ELR (cell line): ENCODE results near the gene C18orf54.
"Not testable (repeated sequence)": the region's sequence is repeated elsewhere in the genome, so short reads cannot be mapped to it uniquely, and the experiment has no call there.

Source experiments
- DNase-seq: peaks from one replicate; pipeline ENCODE4 v3.0.0-alpha.2; 2015; ENCODE audit warnings: low read depth

The C18orf54 gene

GRCh38 chr18:54357660-54358494 lies at the start of gene C18orf54, which contains the start of gene STARD6:
Gene C18orf54 (plus strand): TSS chr18:54357906. CDS start chr18:54360573, 2,667 bp downstream.
Gene STARD6 (minus strand): TSS chr18:54357858. CDS start chr18:54354573, 3,285 bp downstream.
- peak; percentile 92 for DNase-seq

DNA sequence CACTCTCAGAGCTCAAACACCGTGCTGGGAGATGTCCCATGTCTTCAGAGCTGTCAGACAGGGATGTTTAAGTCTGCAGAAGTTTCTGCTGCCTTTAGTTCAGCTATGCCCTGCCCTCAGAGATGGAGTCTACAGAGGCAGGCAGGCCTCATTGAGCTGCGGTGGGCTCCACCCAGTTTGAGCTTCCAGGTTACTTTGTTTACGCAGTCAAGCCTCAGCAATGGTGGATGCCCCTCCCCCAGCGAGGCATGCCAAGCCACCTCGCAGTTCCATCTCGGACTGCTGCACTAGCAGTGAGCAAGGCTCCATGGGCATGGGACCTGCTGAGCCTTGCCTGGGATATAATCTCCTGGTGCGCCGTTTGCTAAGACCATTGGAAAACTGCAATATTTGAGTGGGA lies 48.1 kb upstream of the C18orf54 start:
- not testable (repeated sequence) for DNase-seq

DNA sequence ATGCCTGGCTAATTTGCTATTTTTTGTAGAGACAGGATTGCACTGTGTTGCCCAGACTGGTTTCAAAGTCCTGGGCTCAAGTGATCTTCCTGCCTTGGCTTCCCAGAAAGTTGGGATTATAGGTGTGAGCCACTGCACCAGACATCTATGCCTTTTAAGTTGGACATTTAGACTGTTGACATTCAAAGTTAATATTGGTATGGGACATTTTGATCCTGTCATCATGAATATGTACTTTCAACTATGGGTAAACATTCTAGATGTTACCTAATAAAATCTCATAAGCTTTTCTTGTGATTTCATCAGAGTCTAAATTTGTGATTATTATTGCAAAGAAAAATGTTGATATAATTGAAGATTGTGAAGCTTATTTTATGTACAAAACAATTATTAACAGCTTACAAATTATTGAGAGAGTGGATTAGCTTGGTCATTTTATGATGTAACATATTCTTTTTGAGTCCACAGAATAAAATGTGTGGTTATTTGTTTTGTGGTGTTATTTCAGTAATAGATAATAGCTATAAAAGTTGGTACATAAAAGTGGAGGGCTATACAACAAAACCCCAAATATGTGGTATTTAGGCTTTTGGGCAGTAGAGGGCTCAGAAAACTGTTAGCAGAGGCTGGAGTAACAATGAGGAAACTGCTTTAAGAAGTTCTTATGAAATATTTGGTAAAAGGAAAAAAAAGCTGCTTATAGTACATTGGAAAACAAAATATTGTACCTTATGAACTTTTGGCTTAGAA lies 41.5 kb upstream of the C18orf54 start:
- DNase-seq = no peak

DNA sequence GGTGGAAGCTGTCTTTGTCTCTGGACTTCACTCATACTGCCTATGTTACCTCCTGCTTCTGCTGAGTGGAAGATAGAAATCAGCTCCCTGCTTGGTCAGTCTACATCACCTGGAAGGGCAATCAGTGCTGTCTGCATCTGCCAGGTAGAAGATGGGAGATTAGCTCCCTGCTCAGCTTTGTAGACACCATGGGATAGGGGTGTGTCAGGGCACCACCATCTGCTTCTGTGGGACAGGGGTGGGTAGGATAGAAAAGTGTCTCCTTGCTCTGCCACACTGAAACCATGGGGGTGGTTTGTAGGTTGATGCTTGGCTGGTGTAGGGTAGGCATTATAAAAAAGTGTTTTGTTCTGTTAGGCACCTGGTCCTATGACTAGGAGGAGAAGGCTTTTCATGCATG lies 34.1 kb upstream of the C18orf54 start:
- DNase-seq = no peak

- peak; percentile 4 for DNase-seq
These were observed 33.7 kb upstream of the C18orf54 start for GRCh38 chr18:54323970-54324369.

DNA sequence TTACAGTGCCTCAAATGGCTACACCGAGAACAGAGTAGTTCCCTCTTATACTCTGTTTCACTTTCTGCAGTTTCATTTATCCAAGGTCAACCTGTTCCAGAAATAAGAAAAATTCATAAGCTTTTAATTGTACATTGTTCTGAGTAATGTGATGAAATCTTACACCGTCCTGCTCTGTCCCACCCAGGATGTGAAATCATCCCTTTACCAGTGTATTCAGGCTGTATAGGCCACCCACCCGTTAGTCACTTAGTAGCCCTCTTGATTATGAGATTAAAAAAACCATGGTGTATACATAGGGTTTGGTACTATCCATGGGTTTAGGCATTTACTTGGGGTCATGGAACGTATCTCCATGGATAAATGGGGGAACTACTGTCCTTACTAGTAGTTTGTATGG lies 29.9 kb upstream of the C18orf54 start:
- DNase-seq = peak; percentile 32

DNA sequence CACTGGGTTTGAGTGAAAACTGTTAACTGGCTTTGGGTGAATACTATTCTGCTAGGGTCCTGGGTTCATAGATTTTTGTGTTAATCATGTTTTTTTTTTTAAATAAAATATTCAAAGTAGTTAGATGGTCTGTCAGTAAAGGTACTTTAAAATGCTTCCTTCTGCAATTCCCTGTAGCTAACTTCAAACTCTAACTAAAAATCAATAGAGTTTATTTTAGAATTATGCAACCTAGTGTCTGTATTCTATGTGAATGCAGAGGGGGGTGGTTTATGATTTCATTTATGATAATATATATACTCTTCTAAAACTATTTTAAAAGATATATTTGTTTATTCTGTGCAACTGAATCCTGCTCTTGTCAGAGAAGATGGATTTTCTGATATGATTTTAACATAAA lies 27.9 kb upstream of the C18orf54 start:
- DNase-seq = no peak

- DNase-seq = peak; percentile 14
These were observed 26.7 kb upstream of the C18orf54 start for GRCh38 chr18:54330768-54331548.

DNA sequence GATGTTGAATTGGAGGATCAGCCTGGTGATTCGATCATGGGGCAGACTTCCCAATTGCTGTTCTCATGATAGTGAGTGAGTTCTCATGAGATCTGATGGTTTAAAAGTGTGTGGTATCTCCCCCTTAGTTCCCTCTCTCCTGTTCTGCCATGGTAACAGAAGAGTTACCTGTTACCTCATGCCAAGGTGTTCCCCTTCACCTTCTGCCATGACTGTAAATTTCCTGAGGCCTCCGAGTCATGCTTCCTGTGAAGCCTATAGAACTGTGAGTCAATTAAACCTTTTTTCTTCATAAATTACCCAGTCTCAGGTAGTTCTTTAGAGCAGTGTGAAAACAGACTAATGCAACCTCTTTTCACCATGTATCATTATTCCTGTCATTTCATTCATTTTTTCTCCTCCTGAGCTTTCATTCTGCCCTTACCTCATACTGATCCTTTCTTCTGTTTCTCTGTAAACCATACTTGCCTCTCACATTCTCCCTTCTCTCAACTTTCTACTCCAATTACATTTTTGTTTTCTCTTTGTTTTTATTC lies 22.0 kb upstream of the C18orf54 start:
- no peak for DNase-seq

DNA sequence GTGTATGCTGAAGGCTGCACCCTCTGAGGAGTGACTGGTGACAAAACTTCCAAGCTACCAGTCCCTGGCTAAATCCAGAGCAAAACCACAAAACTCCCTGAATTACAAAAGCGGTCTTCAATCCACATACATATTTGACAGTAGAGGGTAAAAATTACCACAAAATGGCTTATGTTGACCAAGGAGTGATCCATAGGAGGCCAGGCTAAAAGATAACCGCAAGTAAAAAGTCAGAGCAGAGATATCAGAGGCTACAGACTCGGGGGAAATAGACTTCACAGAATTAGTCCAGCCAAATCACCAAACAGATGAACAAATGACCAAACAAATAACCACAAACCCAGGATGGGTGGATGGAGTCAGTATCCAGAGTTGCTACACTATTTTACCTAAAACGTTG lies 19.5 kb upstream of the C18orf54 start:
- no peak for DNase-seq

DNA sequence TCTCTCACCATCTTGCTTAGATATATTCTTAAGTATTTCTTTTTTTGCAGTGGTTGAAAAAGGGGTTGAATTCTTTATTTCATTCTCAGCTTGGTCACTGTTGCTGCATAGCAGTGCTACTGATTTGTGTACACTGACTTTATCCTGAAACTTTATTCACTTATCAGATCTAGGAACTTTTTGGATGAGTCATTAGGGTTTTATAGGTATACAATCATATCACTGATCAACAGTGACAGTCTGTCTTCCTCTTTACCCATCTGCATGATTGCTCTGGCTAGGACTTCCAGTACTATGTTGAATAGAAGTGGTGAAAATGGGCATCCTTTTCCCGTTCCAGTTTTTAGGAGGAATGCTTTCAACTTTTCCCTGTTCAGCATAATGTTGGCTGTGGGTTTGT lies 6.5 kb upstream of the C18orf54 start:
- peak; percentile 12 for DNase-seq

DNA sequence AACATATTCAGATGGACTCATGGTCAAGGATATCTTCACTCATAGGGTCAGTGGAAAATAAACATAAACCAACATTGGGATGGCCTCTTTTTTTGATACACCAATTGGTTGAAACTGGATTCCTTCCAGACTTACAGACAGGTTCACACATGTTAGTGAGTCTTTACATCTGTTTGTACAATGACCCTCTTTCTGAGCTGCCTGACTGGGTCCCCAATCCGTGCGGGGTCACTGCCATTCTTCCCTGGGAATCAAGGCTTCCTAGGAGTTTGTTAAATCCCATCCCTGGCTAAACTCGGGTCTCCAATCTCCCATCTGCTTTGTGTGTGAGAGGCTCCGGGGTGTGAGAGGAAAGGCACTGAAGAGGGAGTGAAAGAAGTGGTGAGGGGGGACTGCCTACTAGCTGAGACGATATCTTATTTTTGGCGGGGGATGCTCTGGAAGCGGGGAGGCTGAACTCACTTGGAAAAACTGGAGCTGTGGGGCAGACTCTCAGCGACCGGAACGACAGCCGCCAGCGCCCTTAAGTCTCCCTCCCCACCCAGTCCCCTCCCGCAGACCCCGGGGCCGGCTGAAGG lies 535 bp upstream of the C18orf54 start:
- DNase-seq = no peak

- DNase-seq = peak; percentile 39
These were observed 862 bp downstream of the C18orf54 start for GRCh38 chr18:54358495-54359040.

- DNase-seq = peak; percentile 27
These were observed 1.5 kb downstream of the C18orf54 start for GRCh38 chr18:54359233-54359632.

DNA sequence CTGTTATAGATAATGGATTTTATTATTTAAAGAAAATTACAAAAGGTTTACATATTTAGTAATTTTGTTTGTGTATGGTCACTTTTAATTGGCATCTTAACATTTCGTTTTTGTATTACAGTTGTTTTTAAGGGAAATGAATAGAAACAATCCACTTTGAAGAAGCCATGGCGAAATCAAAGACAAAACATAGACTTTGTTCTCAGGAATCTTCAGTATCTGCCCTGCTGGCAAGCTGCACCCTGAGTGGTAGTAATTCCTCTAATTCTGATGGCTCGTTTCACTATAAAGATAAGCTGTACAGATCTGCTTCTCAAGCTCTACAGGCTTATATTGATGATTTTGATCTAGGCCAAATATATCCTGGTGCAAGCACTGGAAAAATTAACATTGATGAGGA lies 2.7 kb downstream of the C18orf54 start:
- no peak for DNase-seq

DNA sequence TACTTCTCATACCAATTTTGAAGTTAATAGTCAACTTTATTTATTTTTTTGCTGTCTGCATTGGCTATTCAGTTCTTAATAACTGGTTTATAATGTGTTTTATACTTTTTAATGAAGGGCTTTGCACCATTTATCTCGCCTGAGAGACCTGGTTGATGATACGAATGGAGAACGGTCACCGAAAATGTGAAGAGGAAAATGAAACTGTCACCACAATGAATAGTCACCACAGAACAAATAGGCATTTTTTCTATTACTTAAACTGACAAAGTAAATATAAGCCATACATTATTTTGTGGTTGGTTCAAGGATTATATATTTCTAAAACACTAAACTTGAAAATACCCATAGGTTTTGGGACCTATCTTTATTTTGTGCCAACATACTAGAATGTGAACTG lies 20.4 kb downstream of the C18orf54 start:
- DNase-seq = no peak

DNA sequence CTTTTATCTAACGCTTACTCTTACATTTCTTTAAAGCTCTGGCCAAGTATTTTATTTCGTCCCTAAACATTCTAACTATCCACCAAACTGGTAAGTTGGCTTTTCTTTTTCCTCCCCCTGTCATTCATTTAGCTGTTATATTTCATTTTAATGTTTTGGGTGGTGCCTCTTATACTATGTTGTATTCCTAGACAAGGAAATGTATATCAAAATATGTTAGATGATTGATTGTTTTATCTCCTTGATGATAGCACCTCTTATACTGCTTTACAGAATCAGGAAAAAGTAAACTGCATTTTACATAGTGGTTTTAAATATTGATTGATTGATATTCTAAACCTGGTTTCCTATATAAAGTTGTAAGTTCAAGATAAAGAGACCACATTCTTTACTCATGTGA lies 23.9 kb downstream of the C18orf54 start:
- DNase-seq = no peak

GRCh38 chr18:54382076-54382475 lies 24.4 kb downstream of the C18orf54 start:
- no peak for DNase-seq

DNA sequence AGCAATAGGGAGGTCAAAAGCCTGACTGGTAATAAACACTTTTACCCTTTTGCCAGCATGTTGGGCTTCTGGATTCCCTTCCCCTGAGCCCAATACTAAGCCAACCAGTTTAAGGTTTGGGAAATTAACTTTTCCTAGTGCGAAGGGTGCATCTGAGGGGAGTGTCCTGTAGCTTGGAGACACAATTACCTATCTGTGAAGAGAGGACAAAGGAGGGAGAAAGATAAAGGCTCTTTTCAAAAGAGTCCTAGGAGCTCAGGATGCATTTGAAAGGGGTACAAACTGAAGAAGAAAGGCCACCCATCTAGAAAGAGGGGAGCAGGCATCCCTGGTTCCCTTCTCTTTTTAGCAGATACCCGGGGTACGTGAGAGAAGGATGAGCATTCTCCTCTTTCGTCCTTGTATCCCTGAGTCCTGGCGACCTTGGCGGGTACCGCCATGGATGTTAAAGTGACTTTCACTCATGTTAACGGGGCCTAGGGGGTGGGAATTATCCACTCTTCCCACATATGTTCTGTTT lies 25.1 kb downstream of the C18orf54 start:
- DNase-seq = no peak

GRCh38 chr18:54386043-54386442 lies 28.3 kb downstream of the C18orf54 start:
- DNase-seq = no peak

DNA sequence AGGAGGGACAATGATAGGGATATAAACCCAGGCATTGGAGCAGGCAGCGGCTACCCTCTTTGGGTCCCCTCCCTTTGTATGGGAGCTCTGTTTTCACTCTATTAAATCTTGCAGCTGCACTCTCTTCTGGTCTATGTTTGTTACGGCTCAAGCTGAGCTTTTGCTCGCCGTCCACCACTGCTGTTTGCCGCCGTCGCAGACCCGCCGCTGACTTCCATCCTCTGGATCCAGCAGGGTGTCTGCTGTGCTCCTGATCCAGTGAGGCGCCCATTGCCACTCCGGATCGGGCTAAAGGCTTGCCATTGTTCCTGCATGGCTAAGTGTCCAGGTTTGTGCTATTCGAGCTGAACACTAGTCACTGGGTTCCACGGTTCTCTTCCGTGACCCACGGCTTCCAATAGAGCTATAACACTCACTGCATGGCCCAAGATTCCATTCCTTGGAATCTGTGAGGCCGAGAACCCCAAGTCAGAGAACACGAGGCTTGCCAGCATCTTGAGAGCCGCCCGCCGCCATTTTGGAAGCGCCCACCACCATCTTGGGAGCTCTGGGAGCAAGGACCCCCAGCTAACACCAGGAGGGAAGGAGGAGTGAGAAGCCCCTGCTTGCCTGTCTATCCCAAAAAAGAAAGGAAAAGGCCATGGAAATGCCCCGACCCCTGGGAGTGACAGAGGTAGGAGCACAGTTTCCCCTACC lies 29.2 kb downstream of the C18orf54 start:
- not testable (repeated sequence) for DNase-seq
